Measurements from ENCODE around the gene ZNF608.

DNA sequence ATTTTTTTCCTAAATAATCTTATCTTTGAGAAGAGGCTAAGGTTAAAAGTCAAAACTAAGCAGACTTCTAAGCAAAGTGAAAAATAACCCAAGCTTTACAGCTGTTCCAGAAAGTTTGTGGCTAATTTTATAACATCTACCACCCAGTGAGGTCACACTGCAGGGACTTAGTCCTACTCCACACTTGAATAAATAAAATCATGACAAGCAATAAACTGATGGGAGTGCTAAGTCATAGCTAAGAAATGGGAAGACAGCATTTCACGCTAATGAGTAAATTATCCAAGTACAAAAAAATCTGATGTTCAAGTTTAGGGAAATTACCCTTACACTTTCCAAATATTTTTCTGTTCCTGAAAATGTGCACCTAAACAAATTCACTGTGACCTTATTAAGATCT is 47.7 kb downstream of the ZNF608 start:
- no peak for TF ChIP-seq EZH2 (IDR thresholded peaks at IDR 0.05; ENCODE audit: low read depth, unreplicated experiment)
- no peak for TF ChIP-seq POLR2AphosphoS5 (IDR thresholded peaks at IDR 0.05; ENCODE audit: low read depth)
- TF ChIP-seq, protein P1, sequence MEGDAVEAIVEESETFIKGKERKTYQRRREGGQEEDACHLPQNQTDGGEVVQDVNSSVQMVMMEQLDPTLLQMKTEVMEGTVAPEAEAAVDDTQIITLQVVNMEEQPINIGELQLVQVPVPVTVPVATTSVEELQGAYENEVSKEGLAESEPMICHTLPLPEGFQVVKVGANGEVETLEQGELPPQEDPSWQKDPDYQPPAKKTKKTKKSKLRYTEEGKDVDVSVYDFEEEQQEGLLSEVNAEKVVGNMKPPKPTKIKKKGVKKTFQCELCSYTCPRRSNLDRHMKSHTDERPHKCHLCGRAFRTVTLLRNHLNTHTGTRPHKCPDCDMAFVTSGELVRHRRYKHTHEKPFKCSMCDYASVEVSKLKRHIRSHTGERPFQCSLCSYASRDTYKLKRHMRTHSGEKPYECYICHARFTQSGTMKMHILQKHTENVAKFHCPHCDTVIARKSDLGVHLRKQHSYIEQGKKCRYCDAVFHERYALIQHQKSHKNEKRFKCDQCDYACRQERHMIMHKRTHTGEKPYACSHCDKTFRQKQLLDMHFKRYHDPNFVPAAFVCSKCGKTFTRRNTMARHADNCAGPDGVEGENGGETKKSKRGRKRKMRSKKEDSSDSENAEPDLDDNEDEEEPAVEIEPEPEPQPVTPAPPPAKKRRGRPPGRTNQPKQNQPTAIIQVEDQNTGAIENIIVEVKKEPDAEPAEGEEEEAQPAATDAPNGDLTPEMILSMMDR (conservative IDR thresholded peaks at IDR 0.05; ENCODE audit: low read depth in 2 of 2): no peak
- no peak for TF ChIP-seq CREB1 (CRISPR knock-in tag; IDR thresholded peaks at IDR 0.05; ENCODE audit: low read depth)
- no peak for TF ChIP-seq EZH2phosphoT487 (IDR thresholded peaks at IDR 0.05; ENCODE audit: unreplicated experiment)

All from GM23338 (cell line).